HG02678 (cell line): ENCODE results near the gene UBE2L3.
A peak's percentile ranks its signal among the peaks of the same experiment; 100 is the strongest.
"Not testable (repeated sequence)": the region's sequence is repeated elsewhere in the genome, so short reads cannot be mapped to it uniquely, and the experiment has no call there.

Source experiments
- ATAC-seq: cut with Tn5 transposase; IDR thresholded peaks from one replicate; pipeline ENCODE4 v1.9.1; 2021; ENCODE audit warnings: mild to moderate bottlenecking, moderate library complexity; ENCODE audit not compliant: unreplicated experiment

Gene UBE2L3

DNA sequence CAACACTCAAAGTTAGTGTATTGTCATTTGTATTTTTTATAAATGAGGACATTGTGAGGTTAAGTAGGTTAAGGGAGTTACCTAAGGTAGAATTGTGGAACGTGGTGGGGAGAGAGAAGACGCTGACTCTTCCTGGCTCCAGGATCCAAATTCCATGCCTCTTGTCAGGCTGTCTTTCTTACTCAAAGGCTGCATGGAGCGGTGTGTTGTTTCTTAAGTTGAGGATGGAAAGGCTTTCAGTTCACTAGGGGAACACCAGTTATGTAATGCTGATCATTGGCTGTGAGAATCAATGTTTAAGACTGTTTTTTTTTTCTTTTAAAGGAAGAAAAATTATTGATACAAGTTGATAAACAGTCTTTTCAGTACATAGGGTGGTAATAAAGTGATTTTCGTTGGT, 2.9 kb downstream of the UBE2L3 start:
- no peak for ATAC-seq

DNA sequence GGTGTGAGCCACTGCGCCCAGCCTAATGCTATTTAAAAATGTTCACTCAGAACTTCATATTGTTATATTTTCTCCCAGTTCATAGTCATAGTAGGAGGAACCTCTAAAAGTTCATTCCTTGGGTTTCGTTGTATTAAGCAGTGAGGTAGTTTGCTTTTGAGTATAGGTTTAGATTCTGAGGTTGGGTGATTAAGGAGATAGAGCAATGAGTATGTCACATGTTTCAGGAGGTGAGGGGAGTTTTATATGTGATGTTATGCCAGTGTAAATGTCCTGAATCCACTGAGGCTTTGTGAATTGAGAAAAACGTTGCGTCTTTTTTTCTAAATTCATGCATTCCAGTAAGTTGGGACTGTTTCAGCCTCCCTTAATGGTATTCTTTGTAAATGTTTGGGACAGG, 4.2 kb downstream of the UBE2L3 start:
- ATAC-seq = no peak

- ATAC-seq = no peak
Measured at GRCh38 chr22:21573293-21573734, 5.8 kb downstream of the UBE2L3 start.

DNA sequence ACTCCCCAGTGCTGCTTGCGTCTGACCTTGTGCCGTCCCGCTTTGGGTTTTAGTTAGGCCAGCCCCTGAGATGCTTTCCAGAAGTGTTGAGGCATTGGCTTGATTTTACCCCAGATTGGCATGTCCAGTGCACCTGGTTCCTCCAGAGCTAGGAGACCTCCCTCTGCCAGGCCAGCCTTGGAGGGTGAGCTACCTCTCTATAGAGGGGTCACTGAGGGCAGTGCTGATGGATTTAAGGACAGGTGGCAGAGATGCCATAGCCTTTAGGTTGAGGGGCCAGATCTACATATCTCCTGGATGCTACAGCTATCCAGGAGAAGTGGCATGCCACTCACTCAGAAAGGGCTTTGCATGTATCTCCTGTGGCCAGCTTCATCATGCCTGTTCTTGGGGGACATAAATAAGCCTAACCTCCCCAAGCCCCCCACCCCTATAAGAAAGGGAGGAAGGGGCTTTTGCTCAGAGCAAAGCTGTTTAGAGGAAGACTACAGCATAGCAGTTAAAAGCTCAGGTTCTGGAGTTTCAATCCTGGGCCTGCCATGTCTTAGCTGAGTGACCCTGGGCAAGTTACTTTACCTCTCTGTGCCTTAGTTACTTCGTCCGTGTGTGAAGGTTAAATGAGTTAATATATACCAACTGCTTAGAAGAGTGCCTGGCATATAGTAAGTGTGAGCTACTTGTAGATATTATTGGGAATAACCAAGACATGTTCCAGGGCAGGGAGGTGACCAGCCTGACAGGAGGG, 6.4 kb downstream of the UBE2L3 start:
- ATAC-seq = no peak

- ATAC-seq = no peak
Measured at GRCh38 chr22:21579474-21579851, 11.9 kb downstream of the UBE2L3 start.

- ATAC-seq = not testable (repeated sequence)
Measured at GRCh38 chr22:21580623-21581007, 13.1 kb downstream of the UBE2L3 start.

DNA sequence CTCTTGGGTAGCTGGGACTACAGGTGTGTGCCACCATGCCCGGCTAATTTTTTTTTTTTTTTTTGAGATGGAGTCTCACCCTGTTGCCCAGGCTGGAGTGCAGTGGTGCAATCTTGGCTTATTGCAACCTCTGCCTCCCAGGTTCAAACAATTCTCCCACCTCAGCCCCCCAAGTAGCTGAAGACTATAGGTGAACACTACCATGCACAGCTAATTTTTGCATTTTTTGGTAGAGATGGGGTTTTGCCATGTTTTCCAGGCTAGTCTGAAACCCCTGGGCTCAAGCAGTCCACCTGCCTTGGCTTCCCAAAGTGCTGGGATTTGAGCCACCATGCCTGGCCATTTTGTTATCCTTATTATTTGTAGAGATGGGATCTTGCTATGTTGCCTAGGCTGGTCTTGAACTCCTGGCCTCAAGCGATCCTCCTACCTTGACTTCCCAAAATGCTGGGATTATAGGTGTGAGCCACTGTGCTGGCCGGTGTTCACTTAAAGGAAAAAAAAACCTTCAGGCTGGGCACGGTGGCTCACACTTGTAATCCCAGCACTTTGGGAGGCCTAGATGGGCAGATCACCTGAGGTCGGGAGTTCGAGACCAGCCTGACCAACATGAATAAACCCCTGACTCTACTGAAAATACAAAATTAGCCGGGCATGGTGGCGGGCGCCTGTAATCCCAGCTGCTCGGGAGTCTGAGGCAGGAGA, 13.6 kb downstream of the UBE2L3 start:
- ATAC-seq = not testable (repeated sequence)

- ATAC-seq = no peak
Measured at GRCh38 chr22:21582801-21583740, 15.6 kb downstream of the UBE2L3 start.

GRCh38 chr22:21585389-21585788, 17.9 kb downstream of the UBE2L3 start:
- no peak for ATAC-seq

DNA sequence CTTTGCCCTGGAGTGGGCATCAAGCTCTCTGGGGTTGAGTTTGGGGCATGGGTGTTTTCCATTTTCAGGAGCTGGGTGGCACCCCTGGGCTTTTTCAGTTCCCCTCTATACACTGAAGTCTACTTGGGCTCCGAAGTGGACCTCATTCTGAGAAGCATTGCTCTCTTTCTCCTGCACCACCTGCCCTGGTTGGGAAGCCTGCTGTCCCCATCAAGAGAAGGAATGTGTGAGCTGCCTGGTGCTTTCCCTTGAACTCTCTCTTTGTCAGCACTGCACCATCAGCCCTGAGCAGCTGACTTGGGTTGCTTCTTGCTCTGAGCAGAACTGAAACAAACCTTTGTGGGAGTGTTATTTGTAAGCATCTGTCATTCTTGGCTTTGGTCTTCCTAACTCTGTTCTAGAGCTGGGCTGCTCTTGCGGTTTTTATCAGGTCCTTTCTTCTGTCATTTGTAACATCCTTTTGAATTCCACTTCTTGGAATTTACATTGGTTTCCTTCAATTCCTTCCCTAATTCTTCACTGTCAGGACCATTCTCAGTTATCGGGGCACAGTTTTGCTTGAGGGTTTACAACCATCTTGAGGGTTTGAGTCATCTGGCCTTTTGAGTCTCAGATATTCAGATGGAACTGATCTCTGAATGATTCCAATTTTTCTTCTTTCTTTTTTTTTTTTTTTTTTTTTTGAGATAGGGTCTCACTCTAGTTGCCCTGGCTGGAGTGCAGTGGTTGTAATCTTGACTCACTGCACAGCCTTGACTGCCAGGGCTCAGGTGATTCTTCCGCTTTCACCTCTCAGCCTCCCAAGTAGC, 20.5 kb downstream of the UBE2L3 start:
- ATAC-seq = peak; percentile 87

DNA sequence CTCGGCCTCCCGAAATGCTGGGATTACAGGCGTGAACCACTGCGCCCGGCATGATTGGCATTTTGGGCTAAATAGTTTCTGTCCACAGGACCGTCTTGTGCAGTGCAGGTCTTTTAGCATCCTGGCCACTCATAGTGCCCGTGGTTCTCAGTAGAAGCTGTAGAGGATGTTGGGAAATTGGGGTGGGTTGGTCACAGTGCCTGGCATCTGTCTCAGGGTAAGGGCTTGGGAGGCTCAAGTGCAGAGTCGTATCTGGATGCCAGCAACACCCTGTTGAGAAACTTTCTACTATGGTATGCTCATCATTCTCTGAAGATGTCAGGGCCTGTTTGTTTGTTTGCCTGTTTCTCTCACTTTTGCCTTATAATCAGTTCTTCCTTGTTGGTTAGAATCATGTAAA, 21.9 kb downstream of the UBE2L3 start:
- ATAC-seq = no peak

DNA sequence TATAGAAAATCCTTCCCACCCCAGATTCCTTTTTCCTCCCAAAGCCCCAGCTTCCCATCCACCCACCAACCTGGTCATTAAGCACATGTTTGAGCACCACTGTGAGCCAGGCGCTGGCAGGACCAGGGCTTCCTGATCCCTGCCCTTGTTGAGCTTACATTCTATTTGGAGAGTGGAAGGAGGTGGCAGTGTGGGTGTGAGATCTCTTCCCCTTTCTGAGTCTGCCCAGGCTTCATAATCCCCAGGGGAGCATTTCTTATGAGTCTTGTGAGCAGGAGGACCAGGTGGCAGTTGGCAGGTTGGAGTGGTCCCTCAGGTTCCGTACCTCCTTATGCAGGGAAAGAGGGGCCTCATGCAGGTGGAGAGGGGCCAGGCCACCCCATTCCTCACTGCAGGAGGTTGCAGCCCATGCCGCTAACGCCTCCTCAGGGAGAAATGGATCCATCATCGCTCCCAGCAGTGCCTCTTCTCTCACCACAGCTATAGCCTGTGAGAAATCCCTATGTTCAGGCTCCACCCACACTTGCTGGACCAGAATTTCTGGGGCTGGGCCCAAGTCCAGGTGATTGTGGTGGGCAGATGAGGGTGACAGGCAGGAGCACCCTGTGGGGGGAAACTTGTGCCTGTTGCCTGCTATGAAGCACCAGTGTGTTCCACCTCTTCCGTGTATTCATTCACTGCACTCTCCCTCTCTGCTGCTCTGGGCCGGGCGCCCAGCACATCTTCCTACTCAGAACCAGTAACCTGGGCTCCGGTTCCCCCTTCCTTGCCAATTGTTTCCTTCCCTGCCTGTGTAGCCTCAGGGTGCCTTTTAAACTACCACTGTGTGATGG, 23.5 kb downstream of the UBE2L3 start:
- ATAC-seq = no peak

- ATAC-seq = no peak
Measured at GRCh38 chr22:21591695-21592094, 24.2 kb downstream of the UBE2L3 start.

GRCh38 chr22:21592422-21592821, 24.9 kb downstream of the UBE2L3 start:
- ATAC-seq = no peak

- ATAC-seq = no peak
Measured at GRCh38 chr22:21593406-21594232, 26.1 kb downstream of the UBE2L3 start.

- ATAC-seq = no peak
Measured at GRCh38 chr22:21594865-21595452, 27.4 kb downstream of the UBE2L3 start.

- not testable (repeated sequence) for ATAC-seq
Measured at GRCh38 chr22:21596356-21597135, 29.0 kb downstream of the UBE2L3 start.

DNA sequence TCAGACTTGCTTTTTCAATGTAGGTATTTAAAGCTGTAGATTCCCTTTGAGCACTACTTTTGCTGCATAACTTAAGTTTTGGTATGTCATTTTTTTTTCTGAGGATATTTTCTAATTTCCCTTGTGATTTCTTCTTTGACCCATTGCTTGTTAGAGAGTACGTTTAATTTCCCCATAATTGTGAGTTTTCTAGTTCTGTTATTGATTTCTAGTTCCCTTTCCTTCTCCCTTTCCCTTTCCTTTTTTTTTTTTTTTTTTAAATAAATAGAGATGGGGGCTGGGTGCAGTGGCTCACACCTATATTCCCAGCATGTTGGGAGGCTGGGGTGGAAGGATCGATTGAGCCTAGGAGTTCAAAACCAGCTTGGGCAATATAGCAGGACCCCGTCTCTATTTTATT, 30.8 kb downstream of the UBE2L3 start:
- no peak for ATAC-seq
